Activated CD4-positive, alpha-beta T cell treated with anti-CD3 and anti-CD28 coated beads, Interleukin-2, amount 50 U/mL, for 4 hours (primary cell): ENCODE results near the gene LARGE2.

Source experiments
- DNase-seq, 2 experiments: peaks; one replicate each; pipeline ENCODE4 v3.0.0-alpha.2; 2020

Gene LARGE2

DNA sequence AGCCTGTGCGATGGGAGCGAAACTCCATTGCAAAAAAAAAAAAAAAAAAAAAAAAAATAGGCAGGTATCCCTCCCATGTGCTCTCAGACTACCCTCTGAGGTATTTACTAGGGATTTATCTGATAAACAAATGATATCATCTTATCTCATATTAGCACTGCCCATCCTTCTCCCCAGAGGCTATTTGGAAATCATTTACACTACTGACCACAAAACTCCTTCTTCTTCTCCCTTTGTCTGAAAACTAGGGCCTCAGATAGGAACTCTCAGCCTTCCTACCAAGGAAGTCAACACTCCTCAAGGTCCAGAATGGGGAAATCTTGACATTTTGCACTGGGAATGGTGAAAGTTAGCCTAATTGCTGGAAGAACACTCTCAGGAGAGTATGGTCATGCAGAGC is 46.4 kb downstream of the LARGE2 start:
- DNase-seq = no peak

DNA sequence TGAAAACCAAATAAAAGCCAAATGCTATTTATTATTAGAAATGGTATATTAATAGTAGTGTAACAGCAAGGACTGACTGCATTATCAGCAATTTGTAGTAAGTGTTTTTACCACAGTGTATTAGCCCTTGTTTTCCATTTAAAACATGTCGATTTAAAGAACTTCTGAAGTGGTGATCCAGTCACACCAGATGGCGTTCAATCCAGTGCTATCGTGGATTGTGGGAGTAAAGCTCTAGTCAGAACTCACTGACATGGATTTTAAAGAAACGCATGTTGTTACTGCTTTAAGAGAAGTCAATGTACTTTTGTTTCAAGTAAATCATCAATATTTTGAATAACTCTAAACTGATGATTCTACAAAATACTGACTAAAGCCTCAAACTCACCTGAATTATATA is 51.1 kb downstream of the LARGE2 start:
- no peak for DNase-seq

- DNase-seq = no peak
Observed at GRCh38 chr11:45974806-45975205, 52.4 kb downstream of the LARGE2 start.
